H9 (cell line): Measurements from ENCODE around the gene PAGR1. TPM values are rescaled to one million over a fixed set of nuclear protein-coding genes. Genes with fewer than 3 reads are reported as not detected.

Experiments used
- DNase-seq: peaks from one replicate; pipeline ENCODE4 v3.0.0-alpha.2; 2017
- H2AFZ ChIP-seq: one replicate; pipeline ENCODE4 v1.6.1; 2013; ENCODE audit warnings: mild to moderate bottlenecking, low read length, control low read depth, moderate library complexity
- H2AK5ac ChIP-seq: 2 replicates; pipeline ENCODE4 v1.6.1; 2013; ENCODE audit warnings: low read length, control low read depth, mixed read lengths; ENCODE audit not compliant: insufficient read length
- H2BK120ac ChIP-seq: one replicate; pipeline ENCODE4 v1.6.1; 2013; ENCODE audit warnings: low read depth, mild to moderate bottlenecking, low read length, control low read depth, inconsistent platforms; ENCODE audit not compliant: poor library complexity, severe bottlenecking
- H2BK12ac ChIP-seq: 2 replicates; pipeline ENCODE4 v1.6.1; 2013; ENCODE audit warnings: low read length, control low read depth, mixed read lengths, low read depth; ENCODE audit not compliant: insufficient read length
- H2BK15ac ChIP-seq: 2 replicates; pipeline ENCODE4 v1.6.1; 2013; ENCODE audit warnings: low read depth, low read length, control low read depth
- H2BK20ac ChIP-seq: one replicate; pipeline ENCODE4 v1.6.1; 2013; ENCODE audit warnings: low read depth, mild to moderate bottlenecking, low read length, control low read depth, inconsistent platforms; ENCODE audit not compliant: poor library complexity, severe bottlenecking
- H2BK5ac ChIP-seq: 2 replicates; pipeline ENCODE4 v1.6.1; 2013; ENCODE audit warnings: low read length, control low read depth, mixed read lengths; ENCODE audit not compliant: insufficient read length
- H3K14ac ChIP-seq: 2 replicates; pipeline ENCODE4 v1.6.1; 2013; ENCODE audit warnings: low read length, control low read depth; ENCODE audit not compliant: insufficient read depth
- H3K18ac ChIP-seq: 2 replicates; pipeline ENCODE4 v1.6.1; 2013; ENCODE audit warnings: low read depth, mild to moderate bottlenecking, mixed read lengths, low read length, control low read depth; ENCODE audit not compliant: insufficient read length
- H3K23ac ChIP-seq: 2 replicates; pipeline ENCODE4 v1.6.1; 2013; ENCODE audit warnings: low read length, control low read depth, mixed read lengths, low read depth; ENCODE audit not compliant: insufficient read length
- H3K23me2 ChIP-seq: 2 replicates; pipeline ENCODE4 v1.6.1; 2013; ENCODE audit warnings: low read depth, mild to moderate bottlenecking, mixed read lengths, low read length, control low read depth; ENCODE audit not compliant: insufficient read length, poor library complexity, severe bottlenecking
- H3K27ac ChIP-seq: 2 replicates; pipeline ENCODE4 v1.5.1; 2013; ENCODE audit warnings: low read length, control low read depth, mixed read lengths, low read depth; ENCODE audit not compliant: insufficient read length
- H3K27me3 ChIP-seq: 2 replicates; pipeline ENCODE4 v1.6.1; 2013; ENCODE audit warnings: low read length, control low read depth, inconsistent platforms; ENCODE audit not compliant: insufficient read depth
- H3K4ac ChIP-seq: 2 replicates; pipeline ENCODE4 v1.6.1; 2013; ENCODE audit warnings: low read depth, mild to moderate bottlenecking, control low read depth, inconsistent platforms, low read length, moderate library complexity
- H3K4me1 ChIP-seq: 2 replicates; pipeline ENCODE4 v1.6.1; 2013; ENCODE audit warnings: low read length, control low read depth, inconsistent platforms; ENCODE audit not compliant: insufficient read depth
- H3K4me2 ChIP-seq: 2 replicates; pipeline ENCODE4 v1.6.1; 2013; ENCODE audit warnings: low read length, control low read depth, mixed read lengths; ENCODE audit not compliant: insufficient read length, insufficient read depth
- H3K56ac ChIP-seq: 2 replicates; pipeline ENCODE4 v1.6.1; 2013; ENCODE audit warnings: low read depth, mild to moderate bottlenecking, mixed read lengths, low read length, control low read depth; ENCODE audit not compliant: insufficient read length
- H3K79me1 ChIP-seq: 2 replicates; pipeline ENCODE4 v1.6.1; 2013; ENCODE audit warnings: low read depth, mild to moderate bottlenecking, moderate library complexity, low read length, control low read depth, inconsistent platforms; ENCODE audit not compliant: insufficient read depth, poor library complexity, severe bottlenecking
- H3K79me2 ChIP-seq: 2 replicates; pipeline ENCODE4 v1.6.1; 2013; ENCODE audit warnings: low read length, control low read depth, inconsistent platforms; ENCODE audit not compliant: insufficient read depth
- H3K9ac ChIP-seq: 2 replicates; pipeline ENCODE4 v1.6.1; 2013; ENCODE audit warnings: low read length, control low read depth, mixed read lengths; ENCODE audit not compliant: insufficient read length; ENCODE audit errors: extremely low read depth
- H3K9me3 ChIP-seq: one replicate; pipeline ENCODE4 v1.6.1; 2013; ENCODE audit warnings: low read depth, low read length, inconsistent platforms; ENCODE audit not compliant: control insufficient read depth
- H3T11ph ChIP-seq: one replicate; pipeline ENCODE4 v1.6.1; 2013; ENCODE audit warnings: mild to moderate bottlenecking, low read length, control low read depth, inconsistent platforms
- H4K20me1 ChIP-seq: one replicate; pipeline ENCODE4 v1.6.1; 2013; ENCODE audit not compliant: control insufficient read depth, insufficient read length, insufficient read depth
- H4K5ac ChIP-seq: 2 replicates; pipeline ENCODE4 v1.6.1; 2013; ENCODE audit warnings: low read depth, mild to moderate bottlenecking, mixed read lengths, low read length, control low read depth; ENCODE audit not compliant: insufficient read length
- H4K8ac ChIP-seq: replicated peaks from 2 replicates; pipeline ENCODE4 v1.6.1; 2013; ENCODE audit warnings: low read length, control low read depth, mixed read lengths, low read depth; ENCODE audit not compliant: insufficient read length
- H4K91ac ChIP-seq: 2 replicates; pipeline ENCODE4 v1.6.1; 2013; ENCODE audit warnings: low read depth, mild to moderate bottlenecking, moderate library complexity, mixed read lengths, low read length, control low read depth; ENCODE audit not compliant: insufficient read length
- H3K27ac Mint-ChIP-seq, 3 experiments: 2 replicates in 2 of 3; 3 replicates in 1 of 3; pipeline ENCODE4 v1.8.0; 2020 to 2021; ENCODE audit warnings: mixed read lengths in 3 of 3, mild to moderate bottlenecking in 1 of 3, moderate library complexity in 1 of 3
- H3K27me3 Mint-ChIP-seq: 2 replicates; pipeline ENCODE4 v1.8.0; 2021; ENCODE audit warnings: low read depth, mild to moderate bottlenecking, moderate library complexity, mixed read lengths
- H3K36me3 Mint-ChIP-seq, 3 experiments: 2 replicates in 2 of 3; 3 replicates in 1 of 3; pipeline ENCODE4 v1.8.0; 2020 to 2021; ENCODE audit warnings: low read depth in 3 of 3, mixed read lengths in 3 of 3; ENCODE audit not compliant: insufficient read depth in 1 of 3
- H3K4me1 Mint-ChIP-seq, 2 experiments: 2 replicates each; pipeline ENCODE4 v1.8.0; 2020; ENCODE audit warnings: mixed read lengths in 2 of 2
- H3K4me3 Mint-ChIP-seq, 2 experiments: 2 replicates in 1 of 2; 3 replicates in 1 of 2; pipeline ENCODE4 v1.8.0; 2020 to 2021; ENCODE audit warnings: mild to moderate bottlenecking in 2 of 2, mixed read lengths in 2 of 2, moderate library complexity in 1 of 2
- H3K9me3 Mint-ChIP-seq, 2 experiments: 2 replicates in 1 of 2; 3 replicates in 1 of 2; pipeline ENCODE4 v1.8.0; 2020; ENCODE audit warnings: mild to moderate bottlenecking in 2 of 2, mixed read lengths in 2 of 2, moderate library complexity in 1 of 2
- CTCF ChIP-seq: fragments of 200-600 bp; sonication (generic); conservative IDR thresholded peaks from 3 replicates; pipeline ENCODE4 v1.8.0; 2021; ENCODE audit warnings: antibody characterized with exemption, mild to moderate bottlenecking
- WGBS: extraction: QIAGEN DNeasy Blood & Tissue Kit; methylation state at CpG from one replicate; pipeline ENCODE4 v1.1.7; 2013; ENCODE audit warnings: missing lambda C conversion rate, low lambda C conversion rate, mixed read lengths; ENCODE audit not compliant: insufficient read length; ENCODE audit errors: extremely low coverage; 5-methylcytosine and 5-hydroxymethylcytosine counted together
- total RNA-seq: library from RNA; stranded (reverse); gene quantifications from 2 replicates; pipeline ENCODE4 v1.2.1, GENCODE V29; 2021

The PAGR1 gene
- total RNA-seq, 1 experiment from 2014 or later: 65.3 TPM

GRCh38 chr16:29804020-29804419 is 11.9 kb upstream of the PAGR1 start:
- Histone ChIP-seq H3K9me3 (no peaks in the 10 kb centered on the region), H3K79me1 (no peaks in the 10 kb centered on the region), H3K27ac (no peak overlapping the region), H4K8ac (no peak overlapping the region), H3K79me2 (peaks cover 2% of the 10 kb centered on the region; the same call in 1 of the 2 replicates), H2AFZ (no peak overlapping the region), H3K23ac (no peak overlapping the region), H3T11ph (no peak overlapping the region), H3K56ac (no peak overlapping the region), H3K9ac (no peak overlapping the region), H2BK120ac (no peak overlapping the region), H3K4ac (no peak overlapping the region), H3K23me2 (peaks cover 19% of the 10 kb centered on the region), H4K5ac (no peak overlapping the region), H2BK5ac (no peak overlapping the region), H3K27me3 (no peaks in the 10 kb centered on the region), H2BK12ac (no peak overlapping the region), H3K18ac (no peak overlapping the region), H4K91ac (no peak overlapping the region), H2BK15ac (no peak overlapping the region), H2BK20ac (no peak overlapping the region), H2AK5ac (no peak overlapping the region), H3K4me2 (no peak overlapping the region), H3K4me1 (no peaks in the 10 kb centered on the region; the same call in 1 of the 2 replicates), H4K20me1 (no peaks in the 10 kb centered on the region), H3K14ac (no peak overlapping the region)
- H3K9me3 Mint-ChIP-seq: no peaks in the 10 kb centered on the region; a peak in 1 of 5 replicates
- TF ChIP-seq CTCF: no peak
- H3K27ac Mint-ChIP-seq: peak overlapping the region; percentile 78 to 93 (median 92); a peak in 5 of 7 replicates
- DNase-seq: no peak
- WGBS: no CpG with 5 or more reads among the region's 8 CpGs
- peaks cover 1% of the 10 kb centered on the region for H3K27me3 Mint-ChIP-seq
- peaks cover 29 to 42% of the 10 kb centered on the region in 2 experiments for H3K4me1 Mint-ChIP-seq
- H3K36me3 Mint-ChIP-seq: peaks cover 34 to 72% (median 55%) of the 10 kb centered on the region in 3 experiments
- peak overlapping the region; percentile 93 to 98 for H3K4me3 Mint-ChIP-seq
